22Rv1 (cell line): Measurements from ENCODE around the gene ATP2A3.

ENCODE experiments used
- H3K27ac ChIP-seq: fragments of 450-650 bp; 2 replicates; pipeline ENCODE4 v1.5.1; 2017
- ZFX ChIP-seq: fragments of 450-650 bp; IDR thresholded peaks from 2 replicates; pipeline ENCODE4 v1.6.1; 2017; ENCODE audit warnings: antibody characterized with exemption, borderline replicate concordance
- TF ChIP-seq, protein P1 (sequence below): fragments of 450-650 bp; IDR thresholded peaks from 2 replicates; pipeline ENCODE4 v1.5.1; 2017; ENCODE audit warnings: mild to moderate bottlenecking

The ATP2A3 gene

DNA sequence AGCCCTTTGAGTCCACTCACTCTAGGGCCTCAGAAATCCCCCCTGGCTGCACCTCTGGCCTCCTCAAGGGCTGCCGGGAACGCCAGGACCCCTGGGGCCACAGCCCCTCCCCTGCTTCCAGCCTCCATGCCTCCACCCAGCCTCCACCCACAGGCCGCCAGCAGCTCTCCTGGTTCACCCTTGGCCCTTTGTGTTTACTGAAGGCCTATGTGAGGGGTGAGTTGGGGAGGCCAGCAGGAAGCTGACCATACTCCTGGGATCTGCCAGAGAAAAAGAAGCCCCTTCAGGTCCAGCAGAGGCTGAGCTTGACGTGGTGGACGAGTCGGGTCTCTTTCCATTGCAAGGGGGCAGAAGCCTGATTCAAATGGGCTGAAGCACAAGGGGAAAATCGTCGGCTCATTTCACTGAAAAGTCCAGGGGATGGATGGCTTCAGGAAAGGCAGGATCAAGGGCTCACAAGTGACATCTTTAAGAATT lies 18.3 kb upstream of the ATP2A3 start:
- TF ChIP-seq ZFX, result no peak
- TF ChIP-seq, protein P1, sequence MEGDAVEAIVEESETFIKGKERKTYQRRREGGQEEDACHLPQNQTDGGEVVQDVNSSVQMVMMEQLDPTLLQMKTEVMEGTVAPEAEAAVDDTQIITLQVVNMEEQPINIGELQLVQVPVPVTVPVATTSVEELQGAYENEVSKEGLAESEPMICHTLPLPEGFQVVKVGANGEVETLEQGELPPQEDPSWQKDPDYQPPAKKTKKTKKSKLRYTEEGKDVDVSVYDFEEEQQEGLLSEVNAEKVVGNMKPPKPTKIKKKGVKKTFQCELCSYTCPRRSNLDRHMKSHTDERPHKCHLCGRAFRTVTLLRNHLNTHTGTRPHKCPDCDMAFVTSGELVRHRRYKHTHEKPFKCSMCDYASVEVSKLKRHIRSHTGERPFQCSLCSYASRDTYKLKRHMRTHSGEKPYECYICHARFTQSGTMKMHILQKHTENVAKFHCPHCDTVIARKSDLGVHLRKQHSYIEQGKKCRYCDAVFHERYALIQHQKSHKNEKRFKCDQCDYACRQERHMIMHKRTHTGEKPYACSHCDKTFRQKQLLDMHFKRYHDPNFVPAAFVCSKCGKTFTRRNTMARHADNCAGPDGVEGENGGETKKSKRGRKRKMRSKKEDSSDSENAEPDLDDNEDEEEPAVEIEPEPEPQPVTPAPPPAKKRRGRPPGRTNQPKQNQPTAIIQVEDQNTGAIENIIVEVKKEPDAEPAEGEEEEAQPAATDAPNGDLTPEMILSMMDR, result no peak
- no peak overlapping the region for H3K27ac ChIP-seq

DNA sequence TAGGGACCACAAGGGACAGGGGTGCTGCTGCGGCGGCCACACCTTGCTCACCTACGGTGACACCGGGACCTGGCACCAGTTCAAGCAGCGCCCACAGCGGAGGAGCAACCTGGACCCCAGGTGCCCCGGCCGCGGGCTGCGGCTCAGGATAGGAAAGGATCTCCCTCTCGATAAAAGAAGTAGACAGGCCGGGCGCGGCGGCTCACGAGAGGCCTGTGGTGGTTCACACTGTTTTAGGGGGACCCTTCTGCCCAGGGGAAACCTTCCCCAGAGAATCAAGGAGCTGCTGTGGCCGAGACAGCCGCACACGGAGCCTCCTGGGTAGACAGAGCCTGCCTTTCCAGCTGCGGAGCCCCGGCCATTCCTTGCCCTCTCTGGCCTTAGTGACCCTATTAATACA lies 17.9 kb upstream of the ATP2A3 start:
- TF ChIP-seq ZFX, result no peak
- TF ChIP-seq, protein P1, result no peak
- H3K27ac ChIP-seq, result no peak overlapping the region

DNA sequence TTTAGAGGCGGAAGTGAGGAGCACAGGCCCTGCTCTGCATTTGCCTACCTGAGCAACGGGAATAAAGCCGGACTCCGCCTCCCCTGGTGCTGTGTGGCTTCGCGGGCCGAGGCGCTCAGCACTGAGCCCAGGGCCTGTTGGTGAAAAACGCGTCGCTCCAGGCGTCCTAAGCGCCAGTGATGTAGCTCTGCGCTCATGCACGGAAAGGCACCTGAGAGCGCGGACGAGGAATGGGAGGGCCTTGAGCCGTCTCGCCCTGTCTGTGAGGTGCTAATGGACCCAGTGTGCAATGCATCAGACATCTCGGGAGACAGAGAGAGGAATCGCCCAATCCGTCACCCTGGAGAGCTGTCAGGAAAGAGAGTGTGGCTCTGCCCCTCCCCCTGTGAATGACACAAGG lies 17.2 kb upstream of the ATP2A3 start:
- TF ChIP-seq ZFX, result no peak
- TF ChIP-seq, protein P1, result no peak
- no peak overlapping the region for H3K27ac ChIP-seq

DNA sequence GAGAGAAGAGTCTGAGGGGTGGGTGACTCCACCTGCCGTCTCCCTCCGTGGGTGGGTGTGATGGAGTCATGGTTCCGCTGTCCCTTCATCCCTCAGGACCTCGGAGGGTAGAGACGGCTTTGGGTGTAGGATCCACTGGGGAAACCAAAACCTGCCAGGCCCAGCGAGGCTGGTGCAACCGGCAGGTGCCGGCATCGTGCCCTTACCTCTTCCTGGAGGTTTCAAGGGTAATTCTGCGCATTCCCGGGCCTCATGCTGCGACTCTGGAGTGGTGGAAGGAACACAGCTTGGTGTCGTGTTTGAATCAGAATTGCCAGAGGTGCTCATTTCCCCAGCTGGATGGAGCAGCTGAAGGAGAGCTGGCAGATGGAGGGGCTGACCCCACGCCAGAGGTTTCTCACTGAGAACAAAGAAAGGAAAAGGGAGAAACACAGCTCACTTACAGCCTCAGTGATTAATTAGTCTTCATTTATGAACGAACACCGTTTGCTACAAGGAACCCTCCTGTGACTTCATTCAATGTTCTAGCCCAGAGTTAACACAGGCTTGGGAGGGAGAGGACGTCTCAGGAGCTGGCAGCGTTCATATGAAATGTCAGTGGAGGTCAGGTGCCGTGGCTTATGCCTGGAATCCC lies 16.3 kb upstream of the ATP2A3 start:
- no peak for TF ChIP-seq ZFX
- TF ChIP-seq, protein P1, result no peak
- H3K27ac ChIP-seq, result no peak overlapping the region

DNA sequence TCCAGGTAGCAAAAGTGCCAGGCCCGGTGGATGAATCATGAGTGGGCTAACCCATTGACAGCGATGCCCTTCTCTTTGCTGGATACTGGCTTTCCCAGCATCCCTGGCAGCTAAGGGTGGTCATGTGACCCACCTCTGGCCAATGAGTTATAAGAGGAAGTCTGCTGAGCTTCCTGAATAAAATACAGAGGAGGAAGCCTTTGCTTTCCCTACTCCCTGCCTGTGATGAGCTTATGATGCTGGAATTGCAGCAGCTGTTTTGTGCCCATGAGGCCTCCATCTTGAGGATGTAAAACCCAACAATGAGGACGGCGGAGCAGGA lies 15.0 kb upstream of the ATP2A3 start:
- TF ChIP-seq, protein P1, result no peak

DNA sequence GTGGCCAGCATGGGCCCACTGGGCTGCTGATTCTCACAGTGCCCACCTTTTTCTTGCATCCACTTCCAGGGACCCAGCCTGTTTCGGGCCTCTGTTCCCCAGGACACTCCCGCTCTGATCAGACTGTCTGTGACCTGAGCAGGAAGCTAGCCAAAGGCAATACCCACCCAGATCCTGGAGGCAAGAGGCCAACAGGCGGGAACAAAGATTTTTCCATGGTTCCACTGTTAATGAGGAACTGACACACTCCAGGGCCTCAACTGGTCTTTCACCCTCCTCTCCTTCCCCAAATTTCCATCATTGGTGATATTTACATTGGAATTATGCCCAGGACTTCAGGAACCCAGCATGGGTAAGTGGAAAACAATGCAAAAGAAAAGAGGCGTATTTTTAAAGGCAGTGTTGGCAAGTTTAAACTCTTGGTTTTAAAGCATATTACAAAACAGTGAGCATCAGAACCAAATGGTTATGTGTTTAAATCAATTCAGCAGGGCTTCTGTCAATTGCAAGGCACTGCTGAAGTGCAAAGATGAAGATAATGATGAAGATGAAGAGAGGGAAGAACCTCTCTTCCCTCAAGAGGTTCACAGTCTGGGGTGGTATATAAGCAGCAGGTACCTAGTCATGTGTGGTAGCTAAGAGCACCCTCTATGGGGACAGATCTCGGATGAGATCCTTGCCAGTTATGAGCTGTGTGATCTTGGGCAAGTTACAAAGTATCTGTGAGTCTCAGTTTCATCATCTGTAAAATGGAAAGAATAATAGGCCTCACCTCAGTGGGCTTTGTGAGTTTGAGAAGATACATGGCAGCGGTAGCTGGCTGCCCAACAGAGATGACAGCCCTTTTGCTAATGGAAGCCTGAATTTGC lies 14.4 kb upstream of the ATP2A3 start:
- no peak overlapping the region for H3K27ac ChIP-seq

More for the DNA sequence above, 15.0 kb upstream of the ATP2A3 start:
- H3K27ac ChIP-seq, result no peak overlapping the region

More for the DNA sequence above, 14.4 kb upstream of the ATP2A3 start:
- TF ChIP-seq, protein P1, result no peak
- TF ChIP-seq ZFX, result no peak
